NCI-H1105 (cell line): ENCODE data around the gene PARD6B.

Source experiments
- DNase-seq: peaks from one replicate; lab custom pipeline; 2025; lab: John Stamatoyannopoulos, UW

The PARD6B gene

GRCh38 chr20:50724112-50724725 lies 7.2 kb upstream of the PARD6B start:
- DNase-seq: no peak

- no peak for DNase-seq
Measured at GRCh38 chr20:50724851-50725723, 6.3 kb upstream of the PARD6B start.

GRCh38 chr20:50725724-50726005 lies 5.7 kb upstream of the PARD6B start:
- DNase-seq: no peak

GRCh38 chr20:50726955-50727791 lies 4.2 kb upstream of the PARD6B start:
- no peak for DNase-seq

- DNase-seq: no peak
Measured at GRCh38 chr20:50727792-50728485, 3.4 kb upstream of the PARD6B start.

GRCh38 chr20:50728486-50728980 lies 2.8 kb upstream of the PARD6B start:
- no peak for DNase-seq

- DNase-seq: no peak
Measured at GRCh38 chr20:50728981-50729874, 2.2 kb upstream of the PARD6B start.

- no peak for DNase-seq
Measured at GRCh38 chr20:50729901-50730764, 1.2 kb upstream of the PARD6B start.

GRCh38 chr20:50730765-50731054 lies 670 bp upstream of the PARD6B start:
- DNase-seq: no peak

- no peak for DNase-seq
Measured at GRCh38 chr20:50731930-50732690, 730 bp downstream of the PARD6B start.

- no peak for DNase-seq
Measured at GRCh38 chr20:50733644-50734349, 2.4 kb downstream of the PARD6B start.

- no peak for DNase-seq
Measured at GRCh38 chr20:50734730-50735679, 3.6 kb downstream of the PARD6B start.

GRCh38 chr20:50735813-50736212 lies 4.4 kb downstream of the PARD6B start:
- no peak for DNase-seq

- DNase-seq: no peak
Measured at GRCh38 chr20:50737352-50737751, 6.0 kb downstream of the PARD6B start.

GRCh38 chr20:50743087-50743486 lies 11.7 kb downstream of the PARD6B start:
- DNase-seq: no peak

GRCh38 chr20:50744143-50744792 lies 12.9 kb downstream of the PARD6B start:
- DNase-seq: no peak

GRCh38 chr20:50745634-50746137 lies 14.3 kb downstream of the PARD6B start:
- no peak for DNase-seq
